SK-N-MC (cell line): ENCODE measurements around the gene NSMCE1.

Source experiments
- DNase-seq: peaks from one replicate; pipeline ENCODE4 v3.0.0-alpha.2; 2011; ENCODE audit warnings: low read depth, low spot score
- H3K27ac ChIP-seq: fragments of 200-600 bp; sonication (generic); 2 replicates; pipeline ENCODE4 v1.5.1; 2016; ENCODE audit warnings: mixed run types
- H3K36me3 ChIP-seq: fragments of 200-600 bp; sonication (generic); 2 replicates; pipeline ENCODE4 v1.6.1; 2017; ENCODE audit warnings: antibody characterized with exemption, low read length, mixed read lengths; ENCODE audit not compliant: insufficient read depth
- H3K4me3 ChIP-seq: fragments of 200-600 bp; sonication (generic); 2 replicates; pipeline ENCODE4 v1.5.1; 2016
- H3K9ac ChIP-seq: fragments of 200-600 bp; sonication (generic); 2 replicates; pipeline ENCODE4 v1.8.0; 2017; ENCODE audit warnings: mixed run types, mixed read lengths; ENCODE audit not compliant: insufficient read length
- H3K9me3 ChIP-seq: fragments of 200-600 bp; sonication (generic); 2 replicates; pipeline ENCODE4 v1.6.1; 2017; ENCODE audit warnings: low read depth, mild to moderate bottlenecking, antibody characterized with exemption, low read length, moderate library complexity, mixed read lengths
- EZH2 ChIP-seq: fragments of 200-600 bp; sonication (generic); IDR thresholded peaks from one replicate; pipeline ENCODE4 v1.6.1; 2017; ENCODE audit warnings: antibody characterized with exemption
- FOXP2 ChIP-seq: optimal IDR thresholded peaks from 2 replicates; pipeline ENCODE3; 2011; ENCODE audit warnings: mild to moderate bottlenecking, moderate library complexity; ENCODE audit not compliant: insufficient read depth; ENCODE audit errors: extremely low read length, control extremely low read depth
- POLR2AphosphoS5 ChIP-seq: IDR thresholded peaks from 2 replicates; pipeline ENCODE4 v1.6.1; 2012; ENCODE audit warnings: mild to moderate bottlenecking, low read depth, low read length, borderline replicate concordance

The NSMCE1 gene

GRCh38 chr16:27239026-27239425 lies 29.5 kb downstream of the NSMCE1 start:
- TF ChIP-seq EZH2, result no peak
- no peak for TF ChIP-seq FOXP2
- TF ChIP-seq POLR2AphosphoS5, result no peak

GRCh38 chr16:27238591-27238990 lies 30.0 kb downstream of the NSMCE1 start:
- TF ChIP-seq POLR2AphosphoS5 (no peak), EZH2 (no peak), FOXP2 (no peak)
- H3K27ac ChIP-seq, result no peak overlapping the region
- no peaks in the 10 kb centered on the region for H3K9me3 ChIP-seq
- no peak overlapping the region for H3K4me3 ChIP-seq
- no peak overlapping the region for H3K9ac ChIP-seq
- H3K36me3 ChIP-seq, result no peaks in the 10 kb centered on the region; the same call in 1 of the 2 replicates
- no peak for DNase-seq

More at GRCh38 chr16:27239026-27239425, 29.5 kb downstream of the NSMCE1 start:
- DNase-seq, result no peak
- no peaks in the 10 kb centered on the region for H3K9me3 ChIP-seq
- H3K36me3 ChIP-seq, result no peaks in the 10 kb centered on the region; the same call in 1 of the 2 replicates
- H3K27ac ChIP-seq, result no peak overlapping the region
- H3K9ac ChIP-seq, result no peak overlapping the region
- H3K4me3 ChIP-seq, result no peak overlapping the region

- H3K9ac ChIP-seq, result no peak overlapping the region
- no peak overlapping the region for H3K27ac ChIP-seq
- TF ChIP-seq POLR2AphosphoS5 (no peak), EZH2 (no peak), FOXP2 (no peak)
- H3K9me3 ChIP-seq, result no peaks in the 10 kb centered on the region
- no peak overlapping the region for H3K4me3 ChIP-seq
- no peak for DNase-seq
- H3K36me3 ChIP-seq, result no peaks in the 10 kb centered on the region; the same call in 1 of the 2 replicates
Measured at GRCh38 chr16:27238016-27238587, 30.5 kb downstream of the NSMCE1 start.

- DNase-seq, result no peak
- Histone ChIP-seq H3K9me3 (no peaks in the 10 kb centered on the region), H3K27ac (no peak overlapping the region), H3K36me3 (peaks cover 3% of the 10 kb centered on the region; the same call in 1 of the 2 replicates), H3K9ac (no peak overlapping the region), H3K4me3 (no peak overlapping the region)
- TF ChIP-seq EZH2 (no peak), POLR2AphosphoS5 (no peak), FOXP2 (no peak)
Measured at GRCh38 chr16:27237219-27238015, 31.2 kb downstream of the NSMCE1 start.

- Histone ChIP-seq H3K9ac (no peak overlapping the region), H3K9me3 (no peaks in the 10 kb centered on the region), H3K27ac (no peak overlapping the region), H3K4me3 (no peak overlapping the region), H3K36me3 (peaks cover 3% of the 10 kb centered on the region; the same call in 1 of the 2 replicates)
- TF ChIP-seq FOXP2 (no peak), POLR2AphosphoS5 (no peak), EZH2 (no peak)
- DNase-seq, result no peak
Measured at GRCh38 chr16:27236635-27237218, 31.8 kb downstream of the NSMCE1 start.

GRCh38 chr16:27235938-27236245 lies 32.7 kb downstream of the NSMCE1 start:
- Histone ChIP-seq H3K36me3 (peaks cover 3% of the 10 kb centered on the region; the same call in 1 of the 2 replicates), H3K9ac (no peak overlapping the region), H3K27ac (no peak overlapping the region), H3K9me3 (no peaks in the 10 kb centered on the region), H3K4me3 (no peak overlapping the region)
- DNase-seq, result no peak
- no peak for TF ChIP-seq POLR2AphosphoS5
- no peak for TF ChIP-seq FOXP2
- TF ChIP-seq EZH2, result no peak

GRCh38 chr16:27235055-27235937 lies 33.3 kb downstream of the NSMCE1 start:
- 0 out of 2 replicates have a peak overlapping the region, but pooled peaks have one; percentile 25 for H3K4me3 ChIP-seq
- TF ChIP-seq POLR2AphosphoS5, result no peak
- TF ChIP-seq EZH2, result no peak
- no peak for TF ChIP-seq FOXP2
- H3K36me3 ChIP-seq, result peaks cover 3% of the 10 kb centered on the region; the same call in 1 of the 2 replicates
- H3K9me3 ChIP-seq, result no peaks in the 10 kb centered on the region
- no peak overlapping the region for H3K9ac ChIP-seq
- H3K27ac ChIP-seq, result no peak overlapping the region
- peak; percentile 52 for DNase-seq
